ENCODE measurements around the gene BCR. TPM values are rescaled to one million over a fixed set of nuclear protein-coding genes. Genes with fewer than 3 reads are reported as not detected.
A peak's percentile ranks its signal among the peaks of the same experiment; 100 is the strongest.

The BCR gene
- polyA plus RNA-seq, 10 donors = 13.5 to 23.5 (median 16.8) TPM

DNA sequence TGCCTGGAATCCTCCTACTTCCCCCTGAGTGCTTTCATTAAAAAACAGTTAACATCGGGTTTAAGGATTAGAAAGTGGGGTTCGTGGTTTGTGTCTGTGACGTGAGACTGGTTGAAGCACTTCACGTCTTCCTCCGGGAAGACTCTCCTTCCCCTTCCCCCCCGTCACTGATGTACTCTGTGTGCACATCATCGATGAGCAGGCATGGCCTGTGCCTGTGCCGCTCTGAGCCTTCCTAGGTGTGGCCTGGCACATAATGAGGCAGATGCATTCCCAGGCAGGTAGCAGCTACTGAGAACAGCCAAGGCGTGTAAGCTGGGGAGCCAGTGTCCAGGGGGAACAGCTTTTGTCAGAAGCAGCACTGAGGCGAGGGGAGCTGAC, 93.8 kb downstream of the BCR start:
- no peak for DNase-seq

GRCh38 chr22:23274891-23275694, 94.8 kb downstream of the BCR start:
- no peak for DNase-seq

DNA sequence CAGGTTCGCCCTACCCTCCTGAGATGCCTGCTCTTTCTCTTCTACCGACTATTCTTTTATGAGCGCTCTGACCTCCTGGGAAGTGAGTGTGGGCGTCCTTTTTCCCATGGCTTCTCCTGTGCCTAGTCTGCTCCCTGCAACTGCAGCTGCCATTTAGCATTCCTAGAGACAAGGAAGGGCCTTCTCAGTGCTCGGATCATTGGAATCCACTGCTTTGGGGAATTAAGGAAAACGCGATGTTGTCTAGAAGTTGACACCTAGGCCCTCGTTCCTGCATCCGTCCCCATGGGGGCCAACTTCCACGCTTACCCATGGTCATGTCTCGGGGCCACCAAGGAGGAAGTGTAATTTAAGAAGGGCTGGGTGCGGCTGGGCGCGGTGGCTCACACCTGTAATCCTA, 95.4 kb downstream of the BCR start:
- no peak for DNase-seq

GRCh38 chr22:23276656-23277582, 96.6 kb downstream of the BCR start:
- no peak for DNase-seq

DNA sequence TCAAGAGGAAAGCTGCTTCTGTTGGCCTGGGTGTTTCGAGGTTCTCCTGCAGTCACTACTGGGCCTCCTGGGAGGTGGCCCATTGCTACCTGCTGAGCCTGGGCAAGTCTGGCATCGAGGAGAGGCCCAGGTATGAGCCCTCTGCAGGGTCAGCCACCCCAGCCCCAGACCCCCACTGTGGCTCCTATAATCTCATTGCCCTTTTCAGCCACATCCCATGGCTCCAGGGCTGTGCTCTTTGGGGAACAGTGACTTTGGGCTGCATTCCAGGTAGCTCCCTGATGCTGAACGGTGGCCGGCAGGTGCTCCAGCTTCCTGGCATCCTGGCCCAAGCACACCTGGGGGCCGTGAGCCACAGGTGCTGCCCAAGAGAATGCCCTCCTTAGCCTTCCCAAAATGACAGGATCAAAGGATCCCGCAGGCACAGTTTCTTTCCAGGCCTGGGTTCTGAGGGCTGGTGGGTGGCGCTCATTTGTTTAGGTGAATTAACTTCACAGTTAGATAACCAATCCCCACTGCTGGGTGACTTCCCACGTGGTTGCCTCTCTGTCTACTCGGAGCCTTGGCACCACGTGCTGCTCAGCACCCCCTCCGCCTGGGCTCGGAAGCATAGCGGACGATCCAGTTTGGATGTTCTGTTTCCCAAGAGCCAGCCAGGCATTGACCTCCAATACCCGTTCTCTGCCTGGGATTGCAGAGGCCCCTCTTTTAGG, 97.4 kb downstream of the BCR start:
- no peak for DNase-seq

DNA sequence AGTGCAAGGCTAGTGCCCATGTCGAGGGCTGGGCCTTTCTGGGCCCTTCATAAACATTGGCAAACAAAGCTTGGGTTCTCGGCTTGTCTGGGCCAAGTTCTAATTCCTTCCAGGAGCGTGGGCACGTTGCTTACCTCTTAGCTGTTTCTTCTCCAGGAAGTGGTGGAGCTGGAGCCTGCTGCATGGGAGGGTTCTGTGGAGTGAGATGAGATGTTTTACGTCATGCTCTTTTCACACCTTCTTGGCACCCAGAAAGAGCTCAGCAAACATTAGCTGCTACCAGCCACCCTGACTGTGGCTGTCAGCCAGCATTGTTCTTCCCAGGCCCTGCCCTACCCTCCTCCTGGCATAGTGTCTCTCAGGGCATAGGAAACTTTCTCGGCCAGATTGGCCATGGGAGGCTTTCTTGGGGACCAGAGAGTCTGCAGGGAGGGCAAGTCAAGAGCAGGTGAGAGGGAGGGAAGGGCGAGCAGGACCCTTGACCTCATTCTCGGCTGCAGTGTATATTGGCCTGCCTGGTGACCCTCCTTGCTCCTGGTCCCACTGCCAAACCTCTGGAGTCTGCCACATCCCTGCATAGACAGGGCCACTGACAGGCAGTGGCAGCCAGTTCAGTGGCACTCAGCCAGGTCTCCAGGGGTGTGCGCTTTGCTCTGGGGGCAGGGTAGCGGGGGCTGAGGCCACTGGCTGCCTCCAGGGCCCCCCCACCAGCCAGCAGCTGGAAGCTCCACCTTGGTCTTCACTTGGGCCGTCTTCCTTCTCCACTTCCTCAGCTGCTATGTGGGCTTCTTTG, 98.8 kb downstream of the BCR start:
- no peak for DNase-seq

GRCh38 chr22:23279781-23280180, 99.5 kb downstream of the BCR start:
- no peak for DNase-seq

DNA sequence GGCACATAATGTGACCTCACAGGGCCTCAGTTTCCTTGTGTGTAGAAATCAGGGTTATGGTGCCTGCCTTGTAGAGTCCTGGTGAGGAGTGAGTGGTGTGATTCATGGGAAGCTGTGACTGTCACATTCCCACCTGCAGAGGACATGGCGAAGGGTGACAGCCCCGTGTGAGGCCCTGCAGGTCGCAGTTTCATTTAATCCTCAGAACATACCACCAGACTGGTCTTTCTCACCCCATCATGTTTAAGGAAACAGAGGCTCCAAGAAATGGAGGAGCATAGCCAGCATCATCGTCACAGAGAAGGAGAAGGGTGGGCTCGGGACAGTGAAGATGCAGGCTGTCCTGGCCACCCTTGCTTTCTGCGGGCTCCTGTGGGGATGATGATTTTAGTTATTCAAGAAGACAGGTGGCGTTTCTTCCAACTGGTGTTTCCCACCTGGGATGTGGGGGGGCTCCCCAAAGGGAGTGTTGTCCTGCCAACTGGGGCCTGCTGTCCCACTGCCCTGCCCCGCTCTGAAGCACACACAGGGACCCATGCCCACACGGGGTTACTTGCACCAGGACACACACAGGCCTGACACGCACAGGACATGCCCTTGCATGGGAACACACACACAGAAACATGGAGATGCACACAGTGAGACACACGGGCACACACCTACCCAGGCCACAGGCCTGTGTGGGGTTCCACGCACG, 100.2 kb downstream of the BCR start:
- no peak for DNase-seq

- no peak for DNase-seq
Measured at GRCh38 chr22:23281053-23281405, 100.7 kb downstream of the BCR start.

GRCh38 chr22:23281406-23282088, 101.2 kb downstream of the BCR start:
- DNase-seq = peak; percentile 71 to 89 (median 86)

DNA sequence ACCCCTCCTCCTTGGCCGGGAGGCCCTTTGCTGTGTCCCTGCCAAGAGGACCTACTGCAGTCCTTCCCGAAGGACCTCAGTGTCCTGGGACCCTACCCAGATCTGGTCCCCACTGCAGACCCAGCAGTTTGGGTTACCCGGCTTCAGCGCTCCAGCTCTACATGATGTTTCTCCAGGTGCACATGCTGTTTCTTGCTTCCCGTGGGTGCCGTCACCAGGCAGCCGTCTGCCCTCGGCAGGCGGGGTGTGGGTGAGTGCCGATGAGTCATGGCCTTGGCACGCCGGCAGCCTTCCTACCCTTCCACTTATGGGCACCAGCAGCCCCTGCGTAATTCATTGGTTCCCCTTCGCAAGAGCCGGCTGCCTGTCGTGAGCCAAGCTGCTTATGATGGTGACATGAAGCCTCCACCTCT, 101.8 kb downstream of the BCR start:
- no peak for DNase-seq

GRCh38 chr22:23282516-23282915, 102.2 kb downstream of the BCR start:
- DNase-seq = no peak

DNA sequence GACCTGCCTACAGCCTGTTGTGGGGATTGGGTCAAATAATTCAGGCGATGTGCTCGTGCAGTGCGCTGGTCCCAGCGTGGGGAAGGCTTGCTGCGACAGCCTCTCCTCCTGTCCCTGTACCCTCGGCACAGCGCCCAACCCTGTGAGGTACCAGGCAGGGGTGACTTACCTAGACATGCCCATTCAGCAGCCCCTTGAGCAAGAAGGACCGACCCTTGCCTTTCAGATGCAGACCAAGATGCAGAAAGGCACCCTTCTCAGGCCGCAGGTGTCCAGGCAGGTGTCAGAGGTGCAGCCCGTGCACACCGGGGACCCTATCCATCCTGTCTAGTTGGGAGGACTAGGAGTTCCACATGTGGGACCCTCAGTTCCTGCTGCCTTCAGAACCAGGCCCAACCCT, 102.7 kb downstream of the BCR start:
- DNase-seq = no peak

DNA sequence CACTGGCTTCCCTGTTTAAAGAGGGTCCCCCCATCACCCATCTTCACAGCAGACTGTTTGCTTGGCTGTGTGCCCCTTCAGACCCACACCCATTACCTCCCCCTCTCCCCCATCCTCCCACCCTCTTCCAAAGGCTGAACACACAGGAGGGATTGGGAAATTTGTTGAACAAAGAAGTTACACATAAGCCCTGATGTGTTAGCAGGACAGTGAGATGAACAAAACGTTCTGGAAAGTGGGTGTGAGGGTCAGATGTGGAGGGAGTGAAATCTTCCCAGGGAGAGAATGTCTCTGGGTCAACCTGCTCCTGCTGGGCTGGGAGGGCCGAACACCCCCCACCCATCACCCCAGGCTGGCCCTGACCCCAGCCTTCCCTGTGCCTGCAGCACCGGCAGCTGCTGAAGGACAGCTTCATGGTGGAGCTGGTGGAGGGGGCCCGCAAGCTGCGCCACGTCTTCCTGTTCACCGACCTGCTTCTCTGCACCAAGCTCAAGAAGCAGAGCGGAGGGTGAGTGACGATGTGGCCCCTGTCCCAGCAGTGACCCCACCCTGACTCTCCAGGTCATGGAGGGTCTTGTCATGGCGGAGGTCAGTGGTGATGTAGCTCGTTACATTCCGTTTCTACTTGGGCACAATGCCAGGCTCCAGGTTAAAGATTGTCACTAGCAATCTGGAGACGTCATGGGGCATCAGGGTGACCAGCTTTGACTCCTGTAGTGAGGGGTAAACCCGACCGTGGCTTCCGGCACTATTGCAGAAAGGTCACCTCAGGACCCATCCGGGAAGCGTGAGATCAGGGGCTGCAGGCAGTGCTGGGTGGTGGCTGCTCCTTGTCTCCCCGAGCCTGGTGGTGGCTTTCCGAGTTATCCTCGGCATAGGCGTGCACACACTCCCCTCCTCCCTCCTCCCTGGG, 103.5 kb downstream of the BCR start:
- DNase-seq = no peak

DNA sequence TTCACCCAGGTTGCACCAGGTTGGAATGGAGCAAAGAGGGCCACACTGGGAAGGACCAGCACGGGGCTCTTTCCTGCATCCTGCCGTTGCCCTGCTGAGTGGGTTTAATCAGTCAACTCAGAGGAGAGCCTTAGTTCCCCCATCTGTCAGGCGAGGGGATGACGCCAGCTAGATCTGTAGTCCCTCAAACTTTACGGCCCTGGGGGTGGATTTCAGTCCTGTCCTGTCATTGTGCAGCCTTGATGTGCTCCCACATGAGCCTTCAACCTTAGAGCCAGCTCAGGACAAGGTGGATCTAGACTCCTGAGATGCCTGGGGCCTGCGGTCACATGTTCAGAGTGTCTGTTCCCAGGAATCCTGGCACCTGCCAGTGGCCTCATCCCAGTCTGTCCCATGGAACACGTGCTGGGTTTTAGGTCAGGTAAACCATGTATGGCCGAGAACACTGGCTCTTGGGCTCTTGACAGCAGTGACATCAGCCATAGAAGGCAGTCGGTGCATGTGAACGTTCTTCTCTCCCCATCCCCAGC, 104.3 kb downstream of the BCR start:
- DNase-seq = no peak

DNA sequence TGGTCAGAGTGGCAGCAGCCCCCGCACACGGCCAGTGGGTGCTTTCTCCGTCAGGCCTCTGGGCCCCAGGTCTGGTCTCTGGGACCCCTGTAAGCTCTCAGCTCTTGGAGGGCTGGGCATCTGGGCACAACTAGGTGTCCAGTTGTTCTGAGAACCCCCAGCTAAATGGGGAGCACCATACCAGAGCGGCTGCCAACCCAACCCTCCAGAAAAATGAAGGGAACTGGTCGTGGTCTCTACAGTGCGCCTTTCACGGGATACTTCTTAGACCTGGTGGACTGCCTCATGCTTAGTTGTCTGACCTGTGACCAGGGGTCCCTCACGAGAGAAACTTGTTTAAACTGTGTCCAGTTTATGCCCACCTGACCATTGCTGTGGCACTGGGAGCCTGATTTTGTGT, 104.9 kb downstream of the BCR start:
- DNase-seq = no peak

- DNase-seq = no peak
Measured at GRCh38 chr22:23285734-23286133, 105.4 kb downstream of the BCR start.

DNA sequence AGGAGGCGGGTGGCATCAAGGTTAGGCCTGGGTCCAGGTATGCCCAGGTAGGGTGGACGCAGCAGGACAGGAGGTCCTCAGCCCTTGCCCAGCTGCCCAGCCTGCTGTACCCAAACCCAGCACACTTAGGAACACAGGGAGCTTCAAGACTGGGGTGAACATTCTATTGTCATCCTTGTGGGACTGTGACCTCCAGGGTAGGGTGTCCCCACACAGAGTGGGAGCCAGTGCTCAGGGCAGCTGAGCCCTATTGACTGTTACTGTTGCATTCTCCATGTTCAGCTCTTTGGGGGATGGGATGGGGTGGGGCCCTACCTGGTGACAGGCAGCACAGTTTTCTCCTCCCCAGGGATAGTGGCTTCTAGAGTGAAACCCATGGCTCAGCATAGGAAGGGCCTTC, 106.0 kb downstream of the BCR start:
- DNase-seq = no peak
